ENCODE results near the gene CHRNB1.

GRCh38 chr17:7440113-7440833 is 4.6 kb upstream of the CHRNB1 start:
- TF ChIP-seq POLR2A (IDR thresholded peaks at IDR 0.05) (peak in 1 of 2 donors; percentile 51), CTCF (IDR thresholded peaks at IDR 0.05) (no peak)

All from adrenal gland (tissue), 5 donors.